H9 (cell line): Measurements from ENCODE around the gene EIF4E1B. TPM values are rescaled to one million over a fixed set of nuclear protein-coding genes. Genes with fewer than 3 reads are reported as not detected.

ENCODE experiments used
- DNase-seq: peaks from one replicate; pipeline ENCODE4 v3.0.0-alpha.2; 2017
- H2AFZ ChIP-seq: one replicate; pipeline ENCODE4 v1.6.1; 2013; ENCODE audit warnings: mild to moderate bottlenecking, low read length, control low read depth, moderate library complexity
- H2AK5ac ChIP-seq: 2 replicates; pipeline ENCODE4 v1.6.1; 2013; ENCODE audit warnings: low read length, control low read depth, mixed read lengths; ENCODE audit not compliant: insufficient read length
- H2BK120ac ChIP-seq: one replicate; pipeline ENCODE4 v1.6.1; 2013; ENCODE audit warnings: low read depth, mild to moderate bottlenecking, low read length, control low read depth, inconsistent platforms; ENCODE audit not compliant: poor library complexity, severe bottlenecking
- H2BK12ac ChIP-seq: 2 replicates; pipeline ENCODE4 v1.6.1; 2013; ENCODE audit warnings: low read length, control low read depth, mixed read lengths, low read depth; ENCODE audit not compliant: insufficient read length
- H2BK15ac ChIP-seq: 2 replicates; pipeline ENCODE4 v1.6.1; 2013; ENCODE audit warnings: low read depth, low read length, control low read depth
- H2BK20ac ChIP-seq: one replicate; pipeline ENCODE4 v1.6.1; 2013; ENCODE audit warnings: low read depth, mild to moderate bottlenecking, low read length, control low read depth, inconsistent platforms; ENCODE audit not compliant: poor library complexity, severe bottlenecking
- H2BK5ac ChIP-seq: 2 replicates; pipeline ENCODE4 v1.6.1; 2013; ENCODE audit warnings: low read length, control low read depth, mixed read lengths; ENCODE audit not compliant: insufficient read length
- H3K14ac ChIP-seq: 2 replicates; pipeline ENCODE4 v1.6.1; 2013; ENCODE audit warnings: low read length, control low read depth; ENCODE audit not compliant: insufficient read depth
- H3K18ac ChIP-seq: 2 replicates; pipeline ENCODE4 v1.6.1; 2013; ENCODE audit warnings: low read depth, mild to moderate bottlenecking, mixed read lengths, low read length, control low read depth; ENCODE audit not compliant: insufficient read length
- H3K23ac ChIP-seq: 2 replicates; pipeline ENCODE4 v1.6.1; 2013; ENCODE audit warnings: low read length, control low read depth, mixed read lengths, low read depth; ENCODE audit not compliant: insufficient read length
- H3K23me2 ChIP-seq: 2 replicates; pipeline ENCODE4 v1.6.1; 2013; ENCODE audit warnings: low read depth, mild to moderate bottlenecking, mixed read lengths, low read length, control low read depth; ENCODE audit not compliant: insufficient read length, poor library complexity, severe bottlenecking
- H3K27ac ChIP-seq: 2 replicates; pipeline ENCODE4 v1.5.1; 2013; ENCODE audit warnings: low read length, control low read depth, mixed read lengths, low read depth; ENCODE audit not compliant: insufficient read length
- H3K27me3 ChIP-seq: 2 replicates; pipeline ENCODE4 v1.6.1; 2013; ENCODE audit warnings: low read length, control low read depth, inconsistent platforms; ENCODE audit not compliant: insufficient read depth
- H3K4ac ChIP-seq: 2 replicates; pipeline ENCODE4 v1.6.1; 2013; ENCODE audit warnings: low read depth, mild to moderate bottlenecking, control low read depth, inconsistent platforms, low read length, moderate library complexity
- H3K4me1 ChIP-seq: 2 replicates; pipeline ENCODE4 v1.6.1; 2013; ENCODE audit warnings: low read length, control low read depth, inconsistent platforms; ENCODE audit not compliant: insufficient read depth
- H3K4me2 ChIP-seq: 2 replicates; pipeline ENCODE4 v1.6.1; 2013; ENCODE audit warnings: low read length, control low read depth, mixed read lengths; ENCODE audit not compliant: insufficient read length, insufficient read depth
- H3K56ac ChIP-seq: 2 replicates; pipeline ENCODE4 v1.6.1; 2013; ENCODE audit warnings: low read depth, mild to moderate bottlenecking, mixed read lengths, low read length, control low read depth; ENCODE audit not compliant: insufficient read length
- H3K79me1 ChIP-seq: 2 replicates; pipeline ENCODE4 v1.6.1; 2013; ENCODE audit warnings: low read depth, mild to moderate bottlenecking, moderate library complexity, low read length, control low read depth, inconsistent platforms; ENCODE audit not compliant: insufficient read depth, poor library complexity, severe bottlenecking
- H3K79me2 ChIP-seq: 2 replicates; pipeline ENCODE4 v1.6.1; 2013; ENCODE audit warnings: low read length, control low read depth, inconsistent platforms; ENCODE audit not compliant: insufficient read depth
- H3K9ac ChIP-seq: 2 replicates; pipeline ENCODE4 v1.6.1; 2013; ENCODE audit warnings: low read length, control low read depth, mixed read lengths; ENCODE audit not compliant: insufficient read length; ENCODE audit errors: extremely low read depth
- H3K9me3 ChIP-seq: one replicate; pipeline ENCODE4 v1.6.1; 2013; ENCODE audit warnings: low read depth, low read length, inconsistent platforms; ENCODE audit not compliant: control insufficient read depth
- H3T11ph ChIP-seq: one replicate; pipeline ENCODE4 v1.6.1; 2013; ENCODE audit warnings: mild to moderate bottlenecking, low read length, control low read depth, inconsistent platforms
- H4K20me1 ChIP-seq: one replicate; pipeline ENCODE4 v1.6.1; 2013; ENCODE audit not compliant: control insufficient read depth, insufficient read length, insufficient read depth
- H4K5ac ChIP-seq: 2 replicates; pipeline ENCODE4 v1.6.1; 2013; ENCODE audit warnings: low read depth, mild to moderate bottlenecking, mixed read lengths, low read length, control low read depth; ENCODE audit not compliant: insufficient read length
- H4K8ac ChIP-seq: replicated peaks from 2 replicates; pipeline ENCODE4 v1.6.1; 2013; ENCODE audit warnings: low read length, control low read depth, mixed read lengths, low read depth; ENCODE audit not compliant: insufficient read length
- H4K91ac ChIP-seq: 2 replicates; pipeline ENCODE4 v1.6.1; 2013; ENCODE audit warnings: low read depth, mild to moderate bottlenecking, moderate library complexity, mixed read lengths, low read length, control low read depth; ENCODE audit not compliant: insufficient read length
- H3K27ac Mint-ChIP-seq, 3 experiments: 2 replicates in 2 of 3; 3 replicates in 1 of 3; pipeline ENCODE4 v1.8.0; 2020 to 2021; ENCODE audit warnings: mixed read lengths in 3 of 3, mild to moderate bottlenecking in 1 of 3, moderate library complexity in 1 of 3
- H3K27me3 Mint-ChIP-seq: 2 replicates; pipeline ENCODE4 v1.8.0; 2021; ENCODE audit warnings: low read depth, mild to moderate bottlenecking, moderate library complexity, mixed read lengths
- H3K36me3 Mint-ChIP-seq, 3 experiments: 2 replicates in 2 of 3; 3 replicates in 1 of 3; pipeline ENCODE4 v1.8.0; 2020 to 2021; ENCODE audit warnings: low read depth in 3 of 3, mixed read lengths in 3 of 3; ENCODE audit not compliant: insufficient read depth in 1 of 3
- H3K4me1 Mint-ChIP-seq, 2 experiments: 2 replicates each; pipeline ENCODE4 v1.8.0; 2020; ENCODE audit warnings: mixed read lengths in 2 of 2
- H3K4me3 Mint-ChIP-seq, 2 experiments: 2 replicates in 1 of 2; 3 replicates in 1 of 2; pipeline ENCODE4 v1.8.0; 2020 to 2021; ENCODE audit warnings: mild to moderate bottlenecking in 2 of 2, mixed read lengths in 2 of 2, moderate library complexity in 1 of 2
- H3K9me3 Mint-ChIP-seq, 2 experiments: 2 replicates in 1 of 2; 3 replicates in 1 of 2; pipeline ENCODE4 v1.8.0; 2020; ENCODE audit warnings: mild to moderate bottlenecking in 2 of 2, mixed read lengths in 2 of 2, moderate library complexity in 1 of 2
- WGBS: extraction: QIAGEN DNeasy Blood & Tissue Kit; methylation state at CpG from one replicate; pipeline ENCODE4 v1.1.7; 2013; ENCODE audit warnings: missing lambda C conversion rate, low lambda C conversion rate, mixed read lengths; ENCODE audit not compliant: insufficient read length; ENCODE audit errors: extremely low coverage; 5-methylcytosine and 5-hydroxymethylcytosine counted together
- total RNA-seq: library from RNA; stranded (reverse); gene quantifications from 2 replicates; pipeline ENCODE4 v1.2.1, GENCODE V29; 2021
- TF ChIP-seq, protein P1 (sequence below): fragments of 200-600 bp; sonication (generic); conservative IDR thresholded peaks from 3 replicates; pipeline ENCODE4 v1.8.0; 2021; ENCODE audit warnings: antibody characterized with exemption, mild to moderate bottlenecking

The EIF4E1B gene
- total RNA-seq, 1 experiment from 2014 or later: 1.3 TPM

DNA sequence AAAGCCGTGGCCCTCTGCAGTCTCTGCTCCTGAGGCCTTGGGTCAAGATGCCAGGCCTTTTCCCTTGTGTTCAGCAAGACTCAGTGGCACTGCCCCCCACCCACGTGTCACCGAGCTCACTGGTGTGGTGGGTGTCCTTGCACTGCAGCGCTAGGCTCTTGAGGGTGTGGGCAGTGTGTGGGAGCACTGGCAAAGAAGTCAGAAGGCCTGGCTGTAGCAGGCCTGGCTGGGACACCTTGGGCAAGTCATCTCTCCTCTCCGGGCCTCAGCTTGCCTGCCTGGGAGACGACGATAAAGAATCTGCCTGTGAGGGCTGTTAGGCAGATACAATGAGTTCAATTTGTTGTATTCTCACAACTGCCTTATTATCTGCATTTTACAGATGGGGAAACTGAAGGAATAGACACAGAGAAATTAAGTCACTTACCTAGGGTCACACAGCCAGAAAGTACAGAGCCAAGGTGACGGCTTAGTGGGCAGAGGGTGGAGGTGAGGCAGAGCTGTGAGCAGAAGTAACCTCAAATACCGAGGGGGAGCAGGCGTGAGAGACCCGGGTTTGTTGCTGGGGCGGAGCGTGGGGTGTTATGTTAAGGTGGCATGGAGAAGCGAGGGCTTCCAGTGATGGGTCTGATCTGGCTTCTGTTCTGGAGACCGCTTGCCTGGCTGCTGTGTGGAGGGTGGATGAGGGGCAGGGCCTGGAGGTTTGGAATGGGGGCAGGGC is 18.2 kb downstream of the EIF4E1B start:
- Histone ChIP-seq H3K79me1 (peaks cover 8% of the 10 kb centered on the region), H3K14ac (no peak overlapping the region), H3K4me1 (peaks cover 2% of the 10 kb centered on the region; the same call in 1 of the 2 replicates), H3K27me3 (no peaks in the 10 kb centered on the region), H3K56ac (no peak overlapping the region), H4K8ac (no peak overlapping the region), H3K9me3 (no peaks in the 10 kb centered on the region), H3K9ac (peak overlapping the region; percentile 18), H3T11ph (no peak overlapping the region), H3K4me2 (peak overlapping the region; percentile 72), H2AK5ac (no peak overlapping the region), H4K20me1 (no peaks in the 10 kb centered on the region), H3K23me2 (peaks cover 10% of the 10 kb centered on the region), H4K5ac (no peak overlapping the region), H3K23ac (no peak overlapping the region), H2BK15ac (no peak overlapping the region), H2BK120ac (no peak overlapping the region), H3K4ac (no peak overlapping the region), H2BK20ac (no peak overlapping the region), H3K79me2 (no peaks in the 10 kb centered on the region; the same call in 1 of the 2 replicates), H3K27ac (no peak overlapping the region), H2BK5ac (no peak overlapping the region), H2AFZ (no peak overlapping the region), H4K91ac (no peak overlapping the region), H3K18ac (no peak overlapping the region), H2BK12ac (no peak overlapping the region)
- peaks cover 52 to 66% of the 10 kb centered on the region in 2 experiments for H3K4me1 Mint-ChIP-seq
- DNase-seq: no peak
- peaks cover 4% of the 10 kb centered on the region for H3K27me3 Mint-ChIP-seq
- no CpG with 5 or more reads among the region's 15 CpGs for WGBS
- TF ChIP-seq, protein P1, sequence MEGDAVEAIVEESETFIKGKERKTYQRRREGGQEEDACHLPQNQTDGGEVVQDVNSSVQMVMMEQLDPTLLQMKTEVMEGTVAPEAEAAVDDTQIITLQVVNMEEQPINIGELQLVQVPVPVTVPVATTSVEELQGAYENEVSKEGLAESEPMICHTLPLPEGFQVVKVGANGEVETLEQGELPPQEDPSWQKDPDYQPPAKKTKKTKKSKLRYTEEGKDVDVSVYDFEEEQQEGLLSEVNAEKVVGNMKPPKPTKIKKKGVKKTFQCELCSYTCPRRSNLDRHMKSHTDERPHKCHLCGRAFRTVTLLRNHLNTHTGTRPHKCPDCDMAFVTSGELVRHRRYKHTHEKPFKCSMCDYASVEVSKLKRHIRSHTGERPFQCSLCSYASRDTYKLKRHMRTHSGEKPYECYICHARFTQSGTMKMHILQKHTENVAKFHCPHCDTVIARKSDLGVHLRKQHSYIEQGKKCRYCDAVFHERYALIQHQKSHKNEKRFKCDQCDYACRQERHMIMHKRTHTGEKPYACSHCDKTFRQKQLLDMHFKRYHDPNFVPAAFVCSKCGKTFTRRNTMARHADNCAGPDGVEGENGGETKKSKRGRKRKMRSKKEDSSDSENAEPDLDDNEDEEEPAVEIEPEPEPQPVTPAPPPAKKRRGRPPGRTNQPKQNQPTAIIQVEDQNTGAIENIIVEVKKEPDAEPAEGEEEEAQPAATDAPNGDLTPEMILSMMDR: no peak
- no peaks in the 10 kb centered on the region; a peak in 1 of 5 replicates for H3K9me3 Mint-ChIP-seq
- peak overlapping the region; percentile 82 to 91 for H3K4me3 Mint-ChIP-seq
- peaks cover 5 to 13% (median 10%) of the 10 kb centered on the region in 3 experiments; a peak in 5 of 7 replicates for H3K36me3 Mint-ChIP-seq
- H3K27ac Mint-ChIP-seq: no peak overlapping the region; a peak in 1 of 7 replicates
